ENCODE results near the gene IGF2R. TPM values are rescaled to one million over a fixed set of nuclear protein-coding genes. Genes with fewer than 3 reads are reported as not detected.

IGF2R gene
- total RNA-seq, 1 experiment from 2014 or later, result 31.5 TPM

DNA sequence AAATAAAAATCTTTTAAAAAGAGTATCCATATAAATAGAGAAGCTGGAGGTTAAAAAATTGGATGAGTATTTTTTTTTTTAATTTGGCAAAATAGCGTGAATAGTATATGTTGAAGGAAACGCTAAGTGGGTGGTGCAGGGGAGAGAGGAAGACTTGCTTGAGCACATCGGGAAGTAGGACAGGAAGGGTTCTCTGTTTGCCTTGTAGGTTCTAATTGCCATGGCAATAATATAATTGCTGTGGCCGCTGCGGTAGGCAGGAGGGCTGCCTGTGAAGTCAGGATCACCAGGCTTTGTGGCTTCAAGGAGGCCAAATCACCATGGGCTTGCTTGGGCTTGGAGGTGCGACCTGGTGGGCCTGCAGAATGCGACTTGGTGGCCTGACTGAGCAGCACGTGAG, 35.1 kb downstream of the IGF2R start:
- H4K20me1 ChIP-seq (ENCODE audit: low read length), result peaks cover 10% of the 10 kb centered on the region; the same call in 1 of the 2 replicates
- no peak for ATAC-seq
- CTCF ChIA-PET, result no interaction called here

GRCh38 chr6:160004419-160005175, 35.7 kb downstream of the IGF2R start:
- H3K27ac ChIP-seq (ENCODE audit: low read length), result no peak overlapping the region
- peaks cover 10% of the 10 kb centered on the region; the same call in 1 of the 2 replicates for H4K20me1 ChIP-seq (ENCODE audit: low read length)
- no TSS peak for BruUV-seq (replicated peaks)
- H3K9ac ChIP-seq (ENCODE audit: low read length), result no peak overlapping the region
- no peaks in the 10 kb centered on the region for H3F3A ChIP-seq (ENCODE audit: low read length, unreplicated experiment)
- no peaks in the 10 kb centered on the region for H3K9me2 ChIP-seq (replicated peaks; ENCODE audit: low read length)
- H3K4me2 ChIP-seq (ENCODE audit: low read length), result no peak overlapping the region
- no peak overlapping the region for H3K4me3 ChIP-seq (ENCODE audit: low read length)
- no peak for TF ChIP-seq CTCF (conservative IDR thresholded peaks at IDR 0.05; ENCODE audit: low read depth, low read length)
- no peak for TF ChIP-seq EZH2phosphoT487 (IDR thresholded peaks at IDR 0.05; ENCODE audit: borderline replicate concordance, low read length)
- no peak for TF ChIP-seq EZH2 (IDR thresholded peaks at IDR 0.05; ENCODE audit: low read length, unreplicated experiment)
- no peak for ATAC-seq
- ChIA-PET POLR2A (ENCODE audit: unreplicated experiment) (no interaction called here), CTCF (no interaction called here)
- no peaks in the 10 kb centered on the region for H3K9me3 ChIP-seq (ENCODE audit: low read length)
- H3K27me3 ChIP-seq (ENCODE audit: low read length), result no peaks in the 10 kb centered on the region
- no peaks in the 10 kb centered on the region for H3K36me3 ChIP-seq (ENCODE audit: low read depth, low read length)
- no peak overlapping the region for H2AFZ ChIP-seq (ENCODE audit: low read length)
- no peak for DNase-seq
- H3K4me1 ChIP-seq (ENCODE audit: insufficient read depth, low read length), result no peaks in the 10 kb centered on the region
- intact Hi-C loops (cut with micrococcal nuclease), result no loop called here
- H3K79me2 ChIP-seq (ENCODE audit: low read length), result peaks cover 69% of the 10 kb centered on the region

More for the DNA sequence above, 35.1 kb downstream of the IGF2R start:
- H2AFZ ChIP-seq (ENCODE audit: low read length), result no peak overlapping the region
- H3K4me1 ChIP-seq (ENCODE audit: insufficient read depth, low read length), result no peaks in the 10 kb centered on the region
- no peak for TF ChIP-seq EZH2phosphoT487 (IDR thresholded peaks at IDR 0.05; ENCODE audit: borderline replicate concordance, low read length)
- TF ChIP-seq CTCF (conservative IDR thresholded peaks at IDR 0.05; ENCODE audit: low read depth, low read length), result no peak
- TF ChIP-seq EZH2 (IDR thresholded peaks at IDR 0.05; ENCODE audit: low read length, unreplicated experiment), result no peak
- H3K9me3 ChIP-seq (ENCODE audit: low read length), result no peaks in the 10 kb centered on the region
- H3K27ac ChIP-seq (ENCODE audit: low read length), result no peak overlapping the region
- DNase-seq, result no peak
- POLR2A ChIA-PET (ENCODE audit: unreplicated experiment), result no interaction called here
- H3K9me2 ChIP-seq (replicated peaks; ENCODE audit: low read length), result no peaks in the 10 kb centered on the region
- BruUV-seq (replicated peaks), result no TSS peak
- intact Hi-C loops (cut with micrococcal nuclease), result no loop called here
- no peaks in the 10 kb centered on the region for H3K27me3 ChIP-seq (ENCODE audit: low read length)
- no peak overlapping the region for H3K4me3 ChIP-seq (ENCODE audit: low read length)
- H3K36me3 ChIP-seq (ENCODE audit: low read depth, low read length), result 0 out of 2 replicates have a peak, but pooled peaks cover 4% of the 10 kb centered on the region
- H3F3A ChIP-seq (ENCODE audit: low read length, unreplicated experiment), result no peaks in the 10 kb centered on the region
- H3K79me2 ChIP-seq (ENCODE audit: low read length), result peaks cover 73% of the 10 kb centered on the region
- no peak overlapping the region for H3K4me2 ChIP-seq (ENCODE audit: low read length)
- no peak overlapping the region for H3K9ac ChIP-seq (ENCODE audit: low read length)

GRCh38 chr6:160005211-160005610, 36.3 kb downstream of the IGF2R start:
- no peak overlapping the region for H3K9ac ChIP-seq (ENCODE audit: low read length)
- no peak overlapping the region for H2AFZ ChIP-seq (ENCODE audit: low read length)
- H3K79me2 ChIP-seq (ENCODE audit: low read length), result peaks cover 64% of the 10 kb centered on the region
- ChIA-PET CTCF (no interaction called here), POLR2A (ENCODE audit: unreplicated experiment) (no interaction called here)
- no peaks in the 10 kb centered on the region for H3K27me3 ChIP-seq (ENCODE audit: low read length)
- no peaks in the 10 kb centered on the region for H3K9me3 ChIP-seq (ENCODE audit: low read length)
- H4K20me1 ChIP-seq (ENCODE audit: low read length), result peaks cover 10% of the 10 kb centered on the region; the same call in 1 of the 2 replicates
- H3K4me1 ChIP-seq (ENCODE audit: insufficient read depth, low read length), result no peaks in the 10 kb centered on the region
- ATAC-seq (no peak), DNase-seq (no peak)
- no peaks in the 10 kb centered on the region for H3K9me2 ChIP-seq (replicated peaks; ENCODE audit: low read length)
- H3K36me3 ChIP-seq (ENCODE audit: low read depth, low read length), result no peaks in the 10 kb centered on the region
- no peak for TF ChIP-seq CTCF (conservative IDR thresholded peaks at IDR 0.05; ENCODE audit: low read depth, low read length)
- no peak for TF ChIP-seq EZH2 (IDR thresholded peaks at IDR 0.05; ENCODE audit: low read length, unreplicated experiment)
- no peak for TF ChIP-seq EZH2phosphoT487 (IDR thresholded peaks at IDR 0.05; ENCODE audit: borderline replicate concordance, low read length)
- no peaks in the 10 kb centered on the region for H3F3A ChIP-seq (ENCODE audit: low read length, unreplicated experiment)
- no peak overlapping the region for H3K27ac ChIP-seq (ENCODE audit: low read length)
- H3K4me3 ChIP-seq (ENCODE audit: low read length), result no peak overlapping the region
- H3K4me2 ChIP-seq (ENCODE audit: low read length), result no peak overlapping the region
- BruUV-seq (replicated peaks), result no TSS peak
- intact Hi-C loops (cut with micrococcal nuclease), result no loop called here
